ENCODE results near the gene FRAS1. TPM values are rescaled to one million over a fixed set of nuclear protein-coding genes. Genes with fewer than 3 reads are reported as not detected.
A peak's percentile ranks its signal among the peaks of the same experiment; 100 is the strongest.
"Not testable (repeated sequence)": the region's sequence is repeated elsewhere in the genome, so short reads cannot be mapped to it uniquely, and the experiment has no call there.

Gene FRAS1
- total and polyA plus RNA-seq, 8 donors: 4.7 to 21.5 (median 14.7) TPM

GRCh38 chr4:78207541-78207940 is 150.4 kb downstream of the FRAS1 start:
- TF ChIP-seq, protein P1, sequence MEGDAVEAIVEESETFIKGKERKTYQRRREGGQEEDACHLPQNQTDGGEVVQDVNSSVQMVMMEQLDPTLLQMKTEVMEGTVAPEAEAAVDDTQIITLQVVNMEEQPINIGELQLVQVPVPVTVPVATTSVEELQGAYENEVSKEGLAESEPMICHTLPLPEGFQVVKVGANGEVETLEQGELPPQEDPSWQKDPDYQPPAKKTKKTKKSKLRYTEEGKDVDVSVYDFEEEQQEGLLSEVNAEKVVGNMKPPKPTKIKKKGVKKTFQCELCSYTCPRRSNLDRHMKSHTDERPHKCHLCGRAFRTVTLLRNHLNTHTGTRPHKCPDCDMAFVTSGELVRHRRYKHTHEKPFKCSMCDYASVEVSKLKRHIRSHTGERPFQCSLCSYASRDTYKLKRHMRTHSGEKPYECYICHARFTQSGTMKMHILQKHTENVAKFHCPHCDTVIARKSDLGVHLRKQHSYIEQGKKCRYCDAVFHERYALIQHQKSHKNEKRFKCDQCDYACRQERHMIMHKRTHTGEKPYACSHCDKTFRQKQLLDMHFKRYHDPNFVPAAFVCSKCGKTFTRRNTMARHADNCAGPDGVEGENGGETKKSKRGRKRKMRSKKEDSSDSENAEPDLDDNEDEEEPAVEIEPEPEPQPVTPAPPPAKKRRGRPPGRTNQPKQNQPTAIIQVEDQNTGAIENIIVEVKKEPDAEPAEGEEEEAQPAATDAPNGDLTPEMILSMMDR (IDR thresholded peaks at IDR 0.05): no peak
- Histone ChIP-seq H3K9me3 (no peaks in the 10 kb centered on the region), H3K36me3 (no peaks in the 10 kb centered on the region), H3K27me3 (no peaks in the 10 kb centered on the region), H3K27ac (no peak overlapping the region), H3K4me3 (no peak overlapping the region), H3K4me1 (no peaks in the 10 kb centered on the region)
- intact Hi-C loops (cut with DNase I): no loop called here
- ATAC-seq (no peak), FAIRE-seq (no peak), DNase-seq (no peak)
- WGBS, 2 donors: 47 to 50% methylated on average over 3 of the region's 3 CpGs

DNA sequence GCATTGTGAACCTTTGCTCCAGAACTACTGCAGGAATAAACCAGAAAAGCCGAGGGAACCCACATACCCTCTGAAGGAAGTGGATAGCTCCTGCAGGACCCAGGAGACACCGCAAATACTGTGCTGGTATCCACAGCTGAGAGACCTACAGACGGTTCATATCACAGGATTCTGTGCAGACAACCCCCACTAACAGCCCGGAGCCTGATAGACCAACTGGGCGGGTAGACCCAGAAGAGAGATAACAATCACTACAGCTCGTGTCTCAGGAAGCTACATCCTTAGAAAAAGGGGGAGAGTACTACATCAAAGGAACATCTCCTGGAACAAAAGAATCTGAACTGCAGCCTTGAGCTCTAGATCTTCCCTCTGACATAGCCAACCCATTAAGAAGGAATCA is 150.8 kb downstream of the FRAS1 start:
- H3K36me3 ChIP-seq: no peaks in the 10 kb centered on the region
- intact Hi-C loops (cut with DNase I): no loop called here
- ATAC-seq (no peak), FAIRE-seq (no peak), DNase-seq (no peak)
- H3K4me1 ChIP-seq: no peaks in the 10 kb centered on the region
- no peak overlapping the region for H3K27ac ChIP-seq
- H3K9me3 ChIP-seq: no peaks in the 10 kb centered on the region
- WGBS, 2 donors: 56 to 69% methylated on average over 6 of the region's 6 CpGs
- H3K4me3 ChIP-seq: no peak overlapping the region
- H3K27me3 ChIP-seq: no peaks in the 10 kb centered on the region
- TF ChIP-seq, protein P1 (IDR thresholded peaks at IDR 0.05): no peak

GRCh38 chr4:78208896-78209295 is 151.8 kb downstream of the FRAS1 start:
- H3K9me3 ChIP-seq; DNase-seq; H3K27ac ChIP-seq; ATAC-seq; H3K27me3 ChIP-seq; FAIRE-seq; intact Hi-C loops (cut with DNase I); H3K36me3 ChIP-seq; H3K4me1 ChIP-seq; H3K4me3 ChIP-seq: not testable (repeated sequence)
- 78 to 83% methylated on average over 4 of the region's 4 CpGs for WGBS, 2 donors

DNA sequence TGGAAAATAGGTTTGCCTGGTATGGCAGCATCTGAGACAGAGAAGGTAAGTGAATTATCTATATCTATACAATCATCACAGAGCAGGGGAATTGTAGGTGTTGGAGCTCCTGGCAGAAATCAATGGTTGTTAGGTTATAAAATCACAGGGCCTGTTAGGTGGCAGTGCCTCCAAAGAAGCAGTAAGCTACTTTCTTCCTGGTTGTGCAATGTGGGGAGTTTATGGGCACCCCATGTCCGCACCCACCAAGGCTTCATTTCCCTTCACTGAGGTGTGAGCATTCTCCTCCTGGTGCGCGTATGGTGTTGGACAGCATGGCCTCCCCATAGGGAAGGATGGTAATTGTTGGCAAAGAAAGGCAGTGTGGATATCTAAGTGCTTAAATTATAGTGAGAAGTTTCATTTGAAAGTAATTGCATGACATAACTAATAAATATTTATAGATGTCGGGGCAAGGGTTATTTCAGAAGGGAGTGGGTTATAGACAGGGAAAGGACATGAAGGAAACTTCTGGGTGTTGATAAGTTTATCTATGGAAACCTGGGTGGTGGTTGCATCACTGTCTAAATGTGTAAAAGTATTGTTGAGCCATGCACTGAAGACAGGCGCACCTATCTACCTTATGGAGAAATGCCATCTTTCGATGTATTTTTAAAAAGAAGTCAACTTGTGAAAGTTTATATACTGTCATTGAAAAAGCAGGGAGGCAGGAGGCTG is 153.7 kb downstream of the FRAS1 start:
- H3K27me3 ChIP-seq: no peaks in the 10 kb centered on the region
- H3K36me3 ChIP-seq: no peaks in the 10 kb centered on the region
- no peak overlapping the region for H3K27ac ChIP-seq
- H3K4me1 ChIP-seq: no peaks in the 10 kb centered on the region
- intact Hi-C loops (cut with DNase I): no loop called here
- DNase-seq (no peak), ATAC-seq (no peak), FAIRE-seq (no peak)
- TF ChIP-seq, protein P1 (IDR thresholded peaks at IDR 0.05): no peak
- H3K9me3 ChIP-seq: no peaks in the 10 kb centered on the region
- WGBS, 2 donors: 91 to 95% methylated on average over 6 of the region's 6 CpGs
- H3K4me3 ChIP-seq: no peak overlapping the region

GRCh38 chr4:78213218-78213617 is 156.1 kb downstream of the FRAS1 start:
- no peak for FAIRE-seq
- no peak for ATAC-seq
- Histone ChIP-seq H3K9me3 (no peaks in the 10 kb centered on the region), H3K4me3 (no peak overlapping the region), H3K27me3 (no peaks in the 10 kb centered on the region), H3K4me1 (no peaks in the 10 kb centered on the region), H3K36me3 (no peaks in the 10 kb centered on the region), H3K27ac (no peak overlapping the region)
- intact Hi-C loops (cut with DNase I): no loop called here
- TF ChIP-seq, protein P1 (IDR thresholded peaks at IDR 0.05): no peak
- WGBS, 2 donors: 10 to 15% methylated on average over 3 of the region's 3 CpGs
- DNase-seq: peak in 1 of 6 donors; percentile 29

Data from pancreas (tissue), 10 donors.